WI38 (cell line): ENCODE data around the gene FOXO1.

Experiments
- H3K4me3 ChIP-seq: 2 replicates; pipeline ENCODE4 v1.5.1; 2011; ENCODE audit warnings: low read depth, mild to moderate bottlenecking, control low read depth, low read length
- CTCF ChIP-seq: IDR thresholded peaks from 2 replicates; pipeline ENCODE4 v1.5.1; 2012; ENCODE audit warnings: low read depth, mild to moderate bottlenecking, control low read depth, low read length

The FOXO1 gene

GRCh38 chr13:40576369-40576768 is 90.1 kb downstream of the FOXO1 start:
- H3K4me3 ChIP-seq: no peak overlapping the region
- no peak for TF ChIP-seq CTCF

GRCh38 chr13:40572961-40573360 is 93.5 kb downstream of the FOXO1 start:
- no peak overlapping the region for H3K4me3 ChIP-seq
- no peak for TF ChIP-seq CTCF

GRCh38 chr13:40571338-40571963 is 95.0 kb downstream of the FOXO1 start:
- no peak for TF ChIP-seq CTCF
- H3K4me3 ChIP-seq: no peak overlapping the region

GRCh38 chr13:40570930-40571329 is 95.5 kb downstream of the FOXO1 start:
- no peak for TF ChIP-seq CTCF
- H3K4me3 ChIP-seq: no peak overlapping the region

GRCh38 chr13:40569024-40569350 is 97.5 kb downstream of the FOXO1 start:
- no peak for TF ChIP-seq CTCF

GRCh38 chr13:40568246-40569023 is 98.0 kb downstream of the FOXO1 start:
- H3K4me3 ChIP-seq: no peak overlapping the region
- no peak for TF ChIP-seq CTCF

More at GRCh38 chr13:40569024-40569350, 97.5 kb downstream of the FOXO1 start:
- H3K4me3 ChIP-seq: no peak overlapping the region

- H3K4me3 ChIP-seq: no peak overlapping the region
- no peak for TF ChIP-seq CTCF
Observed at GRCh38 chr13:40566811-40567210, 99.6 kb downstream of the FOXO1 start.
